GM13976 (cell line): Measurements from ENCODE around the gene EGR4.

Experiments used
- DNase-seq: peaks from one replicate; pipeline ENCODE4 v3.0.0; 2012; ENCODE audit warnings: low spot score
- in situ Hi-C: fragments of 300-500 bp; cut with MboI; formaldehyde crosslinking; loops from one replicate; pipeline ENCODE4 v1.12.0; 2022; ENCODE audit warnings: low sequenced_read_pairs, mixed read lengths, inconsistent platforms; ENCODE audit not compliant: unreplicated experiment
- TF ChIP-seq, protein P1 (sequence below): IDR thresholded peaks from 2 replicates; pipeline ENCODE4 v1.5.1; 2012; ENCODE audit warnings: borderline replicate concordance, mild to moderate bottlenecking; ENCODE audit not compliant: insufficient read depth; ENCODE audit errors: extremely low read depth, missing control alignments, control extremely low read depth

EGR4 gene

DNA sequence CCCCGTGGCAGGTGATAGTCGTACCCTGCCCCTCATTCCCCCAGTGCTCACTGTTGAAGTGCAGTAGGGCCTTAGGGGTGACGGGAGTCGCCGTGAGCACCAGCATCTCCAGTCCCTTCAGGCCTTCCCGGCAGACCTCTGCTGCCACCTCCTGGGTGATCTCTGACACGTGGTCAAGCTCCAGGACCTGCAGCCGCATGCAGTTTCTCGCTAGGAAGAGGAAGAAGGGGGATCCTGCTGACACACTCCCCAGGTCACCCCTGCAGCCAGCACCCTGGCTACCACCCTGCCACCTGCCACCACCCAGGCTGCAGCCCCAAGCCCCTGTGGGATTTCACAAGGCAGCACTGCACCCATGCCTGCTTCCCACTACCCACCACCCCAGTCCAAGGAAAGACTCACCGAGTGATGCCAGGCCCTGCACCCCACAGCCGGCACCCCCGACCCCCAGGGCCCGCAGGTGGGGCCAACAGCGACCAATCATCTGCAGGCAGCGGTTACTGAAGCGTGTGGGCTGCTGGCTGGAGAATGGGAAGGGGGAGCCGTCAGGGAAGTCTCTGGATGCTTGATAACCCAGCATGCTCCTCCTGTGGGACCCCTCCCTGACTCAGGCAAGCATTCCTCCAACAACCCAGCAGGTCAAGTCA, 32.9 kb downstream of the EGR4 start:
- peak; percentile 50 for DNase-seq
- in situ Hi-C loops, result no loop called here
- TF ChIP-seq, protein P1, sequence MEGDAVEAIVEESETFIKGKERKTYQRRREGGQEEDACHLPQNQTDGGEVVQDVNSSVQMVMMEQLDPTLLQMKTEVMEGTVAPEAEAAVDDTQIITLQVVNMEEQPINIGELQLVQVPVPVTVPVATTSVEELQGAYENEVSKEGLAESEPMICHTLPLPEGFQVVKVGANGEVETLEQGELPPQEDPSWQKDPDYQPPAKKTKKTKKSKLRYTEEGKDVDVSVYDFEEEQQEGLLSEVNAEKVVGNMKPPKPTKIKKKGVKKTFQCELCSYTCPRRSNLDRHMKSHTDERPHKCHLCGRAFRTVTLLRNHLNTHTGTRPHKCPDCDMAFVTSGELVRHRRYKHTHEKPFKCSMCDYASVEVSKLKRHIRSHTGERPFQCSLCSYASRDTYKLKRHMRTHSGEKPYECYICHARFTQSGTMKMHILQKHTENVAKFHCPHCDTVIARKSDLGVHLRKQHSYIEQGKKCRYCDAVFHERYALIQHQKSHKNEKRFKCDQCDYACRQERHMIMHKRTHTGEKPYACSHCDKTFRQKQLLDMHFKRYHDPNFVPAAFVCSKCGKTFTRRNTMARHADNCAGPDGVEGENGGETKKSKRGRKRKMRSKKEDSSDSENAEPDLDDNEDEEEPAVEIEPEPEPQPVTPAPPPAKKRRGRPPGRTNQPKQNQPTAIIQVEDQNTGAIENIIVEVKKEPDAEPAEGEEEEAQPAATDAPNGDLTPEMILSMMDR, result no peak

DNA sequence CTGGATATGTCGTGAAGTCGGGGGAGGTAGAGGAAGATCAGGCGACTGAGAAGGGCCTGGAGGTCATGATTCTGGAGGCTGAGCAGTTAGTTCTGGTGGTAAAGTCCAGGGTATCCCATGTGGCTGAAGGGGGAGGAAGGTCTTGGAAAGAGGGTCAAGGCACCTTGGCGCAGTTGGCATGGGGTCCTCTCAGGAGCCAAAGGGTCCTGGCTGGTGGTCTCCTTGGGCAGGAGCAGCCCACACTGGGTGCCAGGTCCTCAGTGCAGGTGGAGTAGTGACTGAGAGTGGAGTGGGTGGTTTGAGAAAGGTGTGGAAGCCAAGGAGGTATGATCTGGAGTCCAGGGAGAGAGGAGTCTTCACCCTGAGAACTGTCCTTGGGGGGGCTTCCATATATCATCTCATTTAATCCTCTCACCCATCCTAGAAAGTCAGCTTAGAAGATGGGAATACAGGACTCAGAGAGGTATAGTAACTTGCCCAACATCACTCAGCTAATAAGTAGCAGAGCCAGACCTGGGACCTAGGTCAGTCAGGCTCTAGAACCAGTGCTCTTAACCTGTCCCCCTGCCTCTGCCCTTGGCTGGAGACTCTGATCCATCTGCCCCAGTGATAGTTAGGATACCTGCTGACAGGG, 33.5 kb downstream of the EGR4 start:
- DNase-seq, result no peak
- in situ Hi-C loops, result no loop called here
- TF ChIP-seq, protein P1, result no peak

DNA sequence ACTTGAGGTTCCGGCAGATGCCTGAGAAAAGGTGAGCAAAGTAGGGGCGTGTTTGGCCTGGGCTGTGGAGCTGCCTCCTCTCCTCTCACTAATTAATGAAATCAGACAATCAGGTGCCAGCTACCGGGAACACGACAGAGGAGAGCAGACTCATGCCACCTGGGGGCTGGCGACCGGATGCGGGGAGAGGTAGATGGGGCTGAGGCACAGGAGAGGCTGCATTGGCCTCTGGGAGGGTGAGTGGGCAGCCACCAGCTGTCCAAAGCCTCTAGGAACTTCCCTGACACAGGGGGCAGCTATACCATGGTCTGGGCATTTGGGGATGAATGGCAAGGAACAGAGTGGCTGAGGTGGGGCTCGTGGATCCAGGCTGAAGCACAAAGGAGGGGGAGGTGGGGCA, 34.1 kb downstream of the EGR4 start:
- in situ Hi-C loops, result no loop called here

DNA sequence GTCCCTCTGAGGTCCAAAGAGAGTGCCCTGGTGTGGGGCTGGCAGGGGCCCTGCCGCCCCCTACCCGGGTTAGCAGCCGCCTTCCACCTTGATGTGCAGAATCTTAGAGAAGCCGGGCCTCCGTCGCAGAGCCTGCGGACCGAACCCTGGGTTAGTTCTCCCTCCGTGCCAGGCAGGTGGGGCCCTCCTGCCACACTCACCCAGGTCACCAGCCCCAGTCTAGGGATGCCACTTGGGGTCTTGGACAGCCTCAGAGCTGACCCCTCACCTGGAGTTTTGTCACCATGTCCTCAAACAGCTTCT, 34.5 kb downstream of the EGR4 start:
- TF ChIP-seq, protein P1, result no peak
- peak; percentile 28 for DNase-seq
- in situ Hi-C loops, result no loop called here

More for the DNA sequence above, 34.1 kb downstream of the EGR4 start:
- TF ChIP-seq, protein P1, result no peak
- DNase-seq, result peak; percentile 34

DNA sequence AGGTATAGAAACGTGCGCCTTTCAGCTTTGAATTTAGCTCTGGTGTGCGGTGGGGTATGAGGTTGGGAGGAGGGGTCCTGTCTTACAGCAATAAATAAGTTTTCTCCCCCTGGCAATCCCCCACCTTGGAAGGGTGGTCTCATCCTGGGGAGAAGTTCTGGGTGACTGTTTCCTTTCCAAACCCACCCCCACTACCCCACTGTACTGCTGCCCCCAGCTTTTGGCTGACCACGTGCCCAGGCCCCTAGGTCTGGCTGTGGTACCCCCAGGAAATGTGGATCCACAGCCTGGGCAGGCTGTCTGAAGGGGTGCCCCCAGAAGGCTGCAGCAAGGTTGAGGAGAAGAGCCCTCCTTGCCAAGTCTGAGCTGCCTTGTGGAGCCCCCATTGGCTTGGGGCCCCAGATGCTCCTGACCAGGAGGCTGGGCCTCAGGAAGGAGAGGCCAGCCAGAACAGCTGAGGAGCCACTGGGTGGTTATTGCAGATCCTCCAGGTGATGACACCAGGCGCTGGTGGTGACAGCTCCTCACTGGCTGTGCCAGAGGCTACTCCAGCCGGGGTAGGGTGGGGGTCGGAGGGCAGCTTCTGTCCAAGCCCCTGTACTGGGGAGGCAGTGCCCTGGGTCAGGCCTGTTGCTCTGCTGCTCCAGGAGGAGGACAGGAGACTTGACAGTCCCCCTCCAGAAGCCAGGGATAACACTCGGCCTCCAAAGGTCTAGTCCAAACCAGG, 35.0 kb downstream of the EGR4 start:
- peak; percentile 24 for DNase-seq
- in situ Hi-C loops, result no loop called here
- TF ChIP-seq, protein P1, result no peak

DNA sequence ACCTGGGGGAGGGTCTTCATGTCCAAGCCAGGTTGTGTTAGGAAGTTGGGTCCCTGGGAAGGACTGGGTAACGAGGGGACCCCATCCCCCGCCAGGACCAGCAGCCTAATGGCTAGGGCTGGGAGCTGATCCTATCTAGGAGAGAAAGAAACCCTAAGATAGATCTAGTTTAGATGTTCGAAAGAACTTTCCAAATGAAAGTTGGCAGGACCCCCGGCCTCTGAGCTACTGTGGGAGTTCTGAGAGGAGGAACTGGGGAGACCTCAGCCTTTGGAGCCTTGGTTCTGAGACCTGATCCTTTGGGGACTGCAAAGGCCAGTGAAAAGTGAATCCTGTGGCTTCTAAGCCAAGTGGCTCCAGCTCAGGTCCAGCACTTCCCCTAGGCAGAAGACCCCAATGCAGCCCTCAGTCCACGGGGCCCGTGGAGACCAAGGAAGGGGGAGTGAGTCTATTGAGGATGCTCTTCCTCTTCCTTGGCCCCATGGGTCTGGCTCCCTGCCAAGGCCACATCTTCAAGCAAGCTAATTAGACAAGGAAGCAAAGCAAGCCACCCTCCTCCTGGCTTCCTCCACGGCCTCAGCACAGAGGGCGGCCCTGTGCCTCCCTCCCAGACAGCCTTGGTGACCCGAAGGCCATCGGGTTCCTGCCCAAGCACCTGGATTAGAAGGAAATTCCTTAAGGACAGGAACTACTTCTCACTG, 35.8 kb downstream of the EGR4 start:
- TF ChIP-seq, protein P1, result no peak
- in situ Hi-C loops, result no loop called here
- DNase-seq, result peak; percentile 31
